ENCODE measurements around the gene NR3C2. TPM values are rescaled to one million over a fixed set of nuclear protein-coding genes. Genes with fewer than 3 reads are reported as not detected.

The NR3C2 gene
- total RNA-seq, 1 donor from 2014 or later = 2.5 TPM

DNA sequence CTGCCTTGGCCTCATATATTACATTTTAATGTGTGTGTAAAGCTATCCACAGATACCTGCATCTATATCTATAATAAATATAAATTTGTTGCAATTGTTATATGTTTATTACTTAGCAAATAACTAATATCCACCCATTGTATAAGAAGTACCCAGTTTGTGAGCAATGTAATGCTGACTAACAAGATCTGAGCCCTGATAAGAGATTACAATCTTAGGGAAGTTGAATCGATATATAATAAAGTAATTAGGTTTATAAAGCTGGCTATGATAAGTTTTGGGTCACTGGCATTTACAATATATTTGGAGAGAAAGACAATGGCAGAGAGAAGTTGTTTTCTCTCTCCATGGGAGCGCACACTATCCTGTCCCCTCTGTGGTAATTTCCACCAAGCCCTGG is 280.6 kb downstream of the NR3C2 start:
- Histone ChIP-seq H3K27me3 (ENCODE audit: insufficient read depth, low read length) (no peaks in the 10 kb centered on the region), H3K9me3 (ENCODE audit: insufficient read depth, low read depth, low read length) (no peaks in the 10 kb centered on the region), H3K79me2 (ENCODE audit: insufficient read depth, low read length) (no peaks in the 10 kb centered on the region), H3K36me3 (ENCODE audit: insufficient read depth, low read length) (no peaks in the 10 kb centered on the region), H3K4me1 (ENCODE audit: insufficient read depth, low read length) (no peaks in the 10 kb centered on the region), H3K4me3 (ENCODE audit: insufficient read depth, low read depth, low read length) (no peak overlapping the region), H3K4me2 (ENCODE audit: low read length) (no peak overlapping the region), H3K9ac (ENCODE audit: low read length) (no peak overlapping the region), H4K20me1 (ENCODE audit: insufficient read depth, low read length) (no peaks in the 10 kb centered on the region), H2AFZ (ENCODE audit: low read depth, low read length) (no peak overlapping the region), H3K27ac (ENCODE audit: low read depth, low read length) (no peak overlapping the region)
- H3K4me1 Mint-ChIP-seq (ENCODE audit: low read depth, unreplicated experiment) = peaks cover 21% of the 10 kb centered on the region
- no peaks in the 10 kb centered on the region for H3K9me3 Mint-ChIP-seq (ENCODE audit: unreplicated experiment)
- H3K4me3 Mint-ChIP-seq (ENCODE audit: unreplicated experiment) = no peak overlapping the region
- no peaks in the 10 kb centered on the region for H3K27me3 Mint-ChIP-seq (ENCODE audit: low read depth, unreplicated experiment)
- TF ChIP-seq, protein P1, sequence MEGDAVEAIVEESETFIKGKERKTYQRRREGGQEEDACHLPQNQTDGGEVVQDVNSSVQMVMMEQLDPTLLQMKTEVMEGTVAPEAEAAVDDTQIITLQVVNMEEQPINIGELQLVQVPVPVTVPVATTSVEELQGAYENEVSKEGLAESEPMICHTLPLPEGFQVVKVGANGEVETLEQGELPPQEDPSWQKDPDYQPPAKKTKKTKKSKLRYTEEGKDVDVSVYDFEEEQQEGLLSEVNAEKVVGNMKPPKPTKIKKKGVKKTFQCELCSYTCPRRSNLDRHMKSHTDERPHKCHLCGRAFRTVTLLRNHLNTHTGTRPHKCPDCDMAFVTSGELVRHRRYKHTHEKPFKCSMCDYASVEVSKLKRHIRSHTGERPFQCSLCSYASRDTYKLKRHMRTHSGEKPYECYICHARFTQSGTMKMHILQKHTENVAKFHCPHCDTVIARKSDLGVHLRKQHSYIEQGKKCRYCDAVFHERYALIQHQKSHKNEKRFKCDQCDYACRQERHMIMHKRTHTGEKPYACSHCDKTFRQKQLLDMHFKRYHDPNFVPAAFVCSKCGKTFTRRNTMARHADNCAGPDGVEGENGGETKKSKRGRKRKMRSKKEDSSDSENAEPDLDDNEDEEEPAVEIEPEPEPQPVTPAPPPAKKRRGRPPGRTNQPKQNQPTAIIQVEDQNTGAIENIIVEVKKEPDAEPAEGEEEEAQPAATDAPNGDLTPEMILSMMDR (IDR thresholded peaks at IDR 0.05; ENCODE audit: insufficient read depth, low read depth, low read length) = no peak
- no peak for TF ChIP-seq EZH2 (IDR thresholded peaks at IDR 0.05; ENCODE audit: insufficient read depth, low read length)
- DNase-seq (ENCODE audit: low read depth) (no peak), FAIRE-seq (no peak)
- no peak overlapping the region for H3K27ac Mint-ChIP-seq (ENCODE audit: unreplicated experiment)
- no peaks in the 10 kb centered on the region for H3K36me3 Mint-ChIP-seq (ENCODE audit: low read depth, unreplicated experiment)

DNA sequence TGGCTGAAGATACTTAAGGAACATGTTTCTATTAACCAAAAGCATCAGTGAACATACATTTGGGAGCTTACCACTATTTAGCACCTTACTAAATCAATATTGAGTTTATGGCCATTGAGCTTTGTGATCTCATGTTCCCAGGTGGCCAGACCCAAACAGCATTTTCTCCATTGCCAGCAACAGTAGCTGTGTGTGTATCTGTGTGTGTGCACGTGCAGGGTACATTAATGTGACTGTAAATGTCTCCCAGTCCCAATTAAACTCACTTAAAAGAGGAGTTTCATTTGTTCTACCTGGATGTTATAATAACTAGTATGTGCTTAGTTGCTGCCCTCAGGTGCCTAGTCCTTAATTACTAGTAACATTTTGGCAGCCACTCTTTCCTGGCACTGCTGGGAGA is 282.4 kb downstream of the NR3C2 start:
- H3K9ac ChIP-seq (ENCODE audit: low read length) = no peak overlapping the region
- TF ChIP-seq, protein P1 (IDR thresholded peaks at IDR 0.05; ENCODE audit: insufficient read depth, low read depth, low read length) = no peak
- TF ChIP-seq EZH2 (IDR thresholded peaks at IDR 0.05; ENCODE audit: insufficient read depth, low read length) = no peak
- no peaks in the 10 kb centered on the region for H3K9me3 ChIP-seq (ENCODE audit: insufficient read depth, low read depth, low read length)
- no peaks in the 10 kb centered on the region for H3K27me3 ChIP-seq (ENCODE audit: insufficient read depth, low read length)
- Mint-ChIP-seq H3K36me3 (ENCODE audit: low read depth, unreplicated experiment) (no peaks in the 10 kb centered on the region), H3K4me1 (ENCODE audit: low read depth, unreplicated experiment) (peaks cover 13% of the 10 kb centered on the region), H3K4me3 (ENCODE audit: unreplicated experiment) (no peak overlapping the region), H3K27me3 (ENCODE audit: low read depth, unreplicated experiment) (no peaks in the 10 kb centered on the region), H3K27ac (ENCODE audit: unreplicated experiment) (no peak overlapping the region), H3K9me3 (ENCODE audit: unreplicated experiment) (no peaks in the 10 kb centered on the region)
- DNase-seq (ENCODE audit: low read depth) (no peak), FAIRE-seq (no peak)
- H3K4me1 ChIP-seq (ENCODE audit: insufficient read depth, low read length) = no peaks in the 10 kb centered on the region
- no peaks in the 10 kb centered on the region for H3K79me2 ChIP-seq (ENCODE audit: insufficient read depth, low read length)
- H3K27ac ChIP-seq (ENCODE audit: low read depth, low read length) = no peak overlapping the region
- no peaks in the 10 kb centered on the region for H3K36me3 ChIP-seq (ENCODE audit: insufficient read depth, low read length)
- H3K4me3 ChIP-seq (ENCODE audit: insufficient read depth, low read depth, low read length) = no peak overlapping the region
- no peak overlapping the region for H2AFZ ChIP-seq (ENCODE audit: low read depth, low read length)
- H4K20me1 ChIP-seq (ENCODE audit: insufficient read depth, low read length) = no peaks in the 10 kb centered on the region
- no peak overlapping the region for H3K4me2 ChIP-seq (ENCODE audit: low read length)

DNA sequence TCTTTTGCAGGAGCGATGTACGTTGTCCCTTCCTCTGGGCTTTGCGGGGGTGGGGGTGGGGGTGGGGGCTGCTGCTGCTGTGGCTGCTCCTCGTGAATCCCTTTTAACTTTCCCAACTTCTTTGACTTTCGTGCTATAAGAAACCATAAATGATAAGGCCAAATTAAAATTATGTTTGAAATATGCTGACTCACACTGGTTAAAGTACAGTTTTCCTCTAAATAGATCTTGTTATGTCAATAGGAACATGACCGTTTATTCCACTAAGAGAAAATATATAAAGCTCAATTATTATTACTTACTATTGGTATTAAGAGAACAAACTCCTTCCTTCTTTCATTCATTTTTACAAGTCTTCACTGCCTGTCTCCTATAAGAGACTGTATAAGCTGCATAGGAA is 287.4 kb downstream of the NR3C2 start:
- H3K27ac Mint-ChIP-seq (ENCODE audit: unreplicated experiment) = no peak overlapping the region

More for the DNA sequence above, 287.4 kb downstream of the NR3C2 start:
- Histone ChIP-seq H3K27ac (ENCODE audit: low read depth, low read length) (no peak overlapping the region), H3K79me2 (ENCODE audit: insufficient read depth, low read length) (no peaks in the 10 kb centered on the region), H3K4me3 (ENCODE audit: insufficient read depth, low read depth, low read length) (no peak overlapping the region), H2AFZ (ENCODE audit: low read depth, low read length) (no peak overlapping the region), H3K4me1 (ENCODE audit: insufficient read depth, low read length) (no peaks in the 10 kb centered on the region), H3K4me2 (ENCODE audit: low read length) (no peak overlapping the region), H3K9ac (ENCODE audit: low read length) (no peak overlapping the region), H3K9me3 (ENCODE audit: insufficient read depth, low read depth, low read length) (no peaks in the 10 kb centered on the region), H4K20me1 (ENCODE audit: insufficient read depth, low read length) (no peaks in the 10 kb centered on the region), H3K36me3 (ENCODE audit: insufficient read depth, low read length) (no peaks in the 10 kb centered on the region), H3K27me3 (ENCODE audit: insufficient read depth, low read length) (no peaks in the 10 kb centered on the region)
- TF ChIP-seq, protein P1 (IDR thresholded peaks at IDR 0.05; ENCODE audit: insufficient read depth, low read depth, low read length) = no peak
- no peak for TF ChIP-seq EZH2 (IDR thresholded peaks at IDR 0.05; ENCODE audit: insufficient read depth, low read length)
- H3K27me3 Mint-ChIP-seq (ENCODE audit: low read depth, unreplicated experiment) = no peaks in the 10 kb centered on the region
- no peak overlapping the region for H3K4me3 Mint-ChIP-seq (ENCODE audit: unreplicated experiment)
- DNase-seq (ENCODE audit: low read depth) = no peak
- no peaks in the 10 kb centered on the region for H3K9me3 Mint-ChIP-seq (ENCODE audit: unreplicated experiment)
- no peak for FAIRE-seq
- no peaks in the 10 kb centered on the region for H3K36me3 Mint-ChIP-seq (ENCODE audit: low read depth, unreplicated experiment)
- no peaks in the 10 kb centered on the region for H3K4me1 Mint-ChIP-seq (ENCODE audit: low read depth, unreplicated experiment)
